ENCODE data around the gene ZFP36L2.

DNA sequence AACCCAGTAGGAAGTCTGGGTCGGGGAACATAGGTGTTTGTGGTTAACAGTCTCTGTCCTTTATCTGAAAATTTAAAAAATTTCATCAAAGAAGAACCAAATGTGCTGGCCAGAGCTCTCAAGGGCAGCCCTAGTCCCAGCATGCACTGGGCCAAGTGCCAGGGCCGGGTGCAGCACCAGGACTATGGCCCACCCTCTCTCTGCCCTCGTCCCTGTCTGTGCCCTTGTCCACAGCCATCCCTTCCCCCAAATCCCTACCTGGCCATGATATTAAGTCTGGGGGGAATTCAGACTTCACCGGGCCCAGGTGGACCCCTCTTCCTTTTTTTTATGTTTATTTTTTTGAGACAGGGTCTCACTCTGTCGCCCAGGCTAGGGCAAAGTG is 14.4 kb upstream of the ZFP36L2 start:
- TF ChIP-seq, protein P1, sequence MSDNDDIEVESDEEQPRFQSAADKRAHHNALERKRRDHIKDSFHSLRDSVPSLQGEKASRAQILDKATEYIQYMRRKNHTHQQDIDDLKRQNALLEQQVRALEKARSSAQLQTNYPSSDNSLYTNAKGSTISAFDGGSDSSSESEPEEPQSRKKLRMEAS (IDR thresholded peaks at IDR 0.05; ENCODE audit: insufficient read depth, insufficient read length), result no peak
- TF ChIP-seq, protein P2, sequence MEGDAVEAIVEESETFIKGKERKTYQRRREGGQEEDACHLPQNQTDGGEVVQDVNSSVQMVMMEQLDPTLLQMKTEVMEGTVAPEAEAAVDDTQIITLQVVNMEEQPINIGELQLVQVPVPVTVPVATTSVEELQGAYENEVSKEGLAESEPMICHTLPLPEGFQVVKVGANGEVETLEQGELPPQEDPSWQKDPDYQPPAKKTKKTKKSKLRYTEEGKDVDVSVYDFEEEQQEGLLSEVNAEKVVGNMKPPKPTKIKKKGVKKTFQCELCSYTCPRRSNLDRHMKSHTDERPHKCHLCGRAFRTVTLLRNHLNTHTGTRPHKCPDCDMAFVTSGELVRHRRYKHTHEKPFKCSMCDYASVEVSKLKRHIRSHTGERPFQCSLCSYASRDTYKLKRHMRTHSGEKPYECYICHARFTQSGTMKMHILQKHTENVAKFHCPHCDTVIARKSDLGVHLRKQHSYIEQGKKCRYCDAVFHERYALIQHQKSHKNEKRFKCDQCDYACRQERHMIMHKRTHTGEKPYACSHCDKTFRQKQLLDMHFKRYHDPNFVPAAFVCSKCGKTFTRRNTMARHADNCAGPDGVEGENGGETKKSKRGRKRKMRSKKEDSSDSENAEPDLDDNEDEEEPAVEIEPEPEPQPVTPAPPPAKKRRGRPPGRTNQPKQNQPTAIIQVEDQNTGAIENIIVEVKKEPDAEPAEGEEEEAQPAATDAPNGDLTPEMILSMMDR (IDR thresholded peaks at IDR 0.05; ENCODE audit: extremely low read depth in 1 of 2, insufficient read depth in 1 of 2, low read depth in 1 of 2, low read length in 2 of 2), result no peak
- TF ChIP-seq EZH2 (IDR thresholded peaks at IDR 0.05; ENCODE audit: borderline replicate concordance, low read depth, low read length, severe bottlenecking), result no peak
